Breast epithelium (tissue), 3 donors: ENCODE measurements around the gene CSNK1A1L.
A peak's percentile ranks its signal among the peaks of the same experiment; 100 is the strongest.

ENCODE experiments used
- POLR2AphosphoS5 ChIP-seq, 3 donors: sonication (generic); formaldehyde crosslinking; IDR thresholded peaks; one replicate each; pipeline ENCODE4 v1.6.1; 2017; ENCODE audit warnings: antibody characterized with exemption in 3 of 3
- TF ChIP-seq, protein P1 (sequence below), 3 donors: fragments of 450-650 bp; IDR thresholded peaks; one replicate each; pipeline ENCODE4 v1.5.1; 2016 to 2017; ENCODE audit warnings: antibody characterized with exemption in 3 of 3, mild to moderate bottlenecking in 3 of 3, moderate library complexity in 3 of 3

- TF ChIP-seq, protein P1, sequence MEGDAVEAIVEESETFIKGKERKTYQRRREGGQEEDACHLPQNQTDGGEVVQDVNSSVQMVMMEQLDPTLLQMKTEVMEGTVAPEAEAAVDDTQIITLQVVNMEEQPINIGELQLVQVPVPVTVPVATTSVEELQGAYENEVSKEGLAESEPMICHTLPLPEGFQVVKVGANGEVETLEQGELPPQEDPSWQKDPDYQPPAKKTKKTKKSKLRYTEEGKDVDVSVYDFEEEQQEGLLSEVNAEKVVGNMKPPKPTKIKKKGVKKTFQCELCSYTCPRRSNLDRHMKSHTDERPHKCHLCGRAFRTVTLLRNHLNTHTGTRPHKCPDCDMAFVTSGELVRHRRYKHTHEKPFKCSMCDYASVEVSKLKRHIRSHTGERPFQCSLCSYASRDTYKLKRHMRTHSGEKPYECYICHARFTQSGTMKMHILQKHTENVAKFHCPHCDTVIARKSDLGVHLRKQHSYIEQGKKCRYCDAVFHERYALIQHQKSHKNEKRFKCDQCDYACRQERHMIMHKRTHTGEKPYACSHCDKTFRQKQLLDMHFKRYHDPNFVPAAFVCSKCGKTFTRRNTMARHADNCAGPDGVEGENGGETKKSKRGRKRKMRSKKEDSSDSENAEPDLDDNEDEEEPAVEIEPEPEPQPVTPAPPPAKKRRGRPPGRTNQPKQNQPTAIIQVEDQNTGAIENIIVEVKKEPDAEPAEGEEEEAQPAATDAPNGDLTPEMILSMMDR (IDR thresholded peaks at IDR 0.05), result no peak
- peak; percentile 90 to 94 (median 91) for TF ChIP-seq POLR2AphosphoS5 (IDR thresholded peaks at IDR 0.05)
Observed at GRCh38 chr13:37058910-37059847, 46.3 kb downstream of the CSNK1A1L start, which contains the start of gene SUPT20H.
